Bronchial epithelial cell (primary cell): Measurements from ENCODE around the gene DCLRE1B. TPM values are rescaled to one million over a fixed set of nuclear protein-coding genes. Genes with fewer than 3 reads are reported as not detected.

Experiments
- DNase-seq: peaks from one replicate; pipeline ENCODE4 v3.0.0-alpha.2; 2010; ENCODE audit warnings: low read depth
- FAIRE-seq: peaks from 2 replicates; lab custom pipeline; 2011; peaks lifted over from hg19 to GRCh38; lab: Jason Lieb, UNC
- H3K27me3 ChIP-seq: 2 replicates; pipeline ENCODE4 v1.5.1; 2011; ENCODE audit warnings: low read length; ENCODE audit not compliant: control insufficient read depth, insufficient read depth
- H3K36me3 ChIP-seq: 2 replicates; pipeline ENCODE4 v1.5.1; 2011; ENCODE audit warnings: low read length; ENCODE audit not compliant: control insufficient read depth, insufficient read depth
- H3K4me3 ChIP-seq: 2 replicates; pipeline ENCODE4 v1.5.1; 2011; ENCODE audit warnings: mild to moderate bottlenecking, low read depth, low read length, control low read depth
- CTCF ChIP-seq: IDR thresholded peaks from 2 replicates; pipeline ENCODE4 v1.5.1; 2011; ENCODE audit warnings: mild to moderate bottlenecking, moderate library complexity, low read length, control low read depth, inconsistent platforms; ENCODE audit not compliant: insufficient read depth, severe bottlenecking
- total RNA-seq: library from RNA; depleted of rRNA; stranded (reverse); fragments of >200 nt; gene quantifications from 2 replicates; pipeline ENCODE4 v1.2.1, GENCODE V29; 2014

The DCLRE1B gene
- total RNA-seq, 1 donor from 2014 or later = 0.79 TPM

DNA sequence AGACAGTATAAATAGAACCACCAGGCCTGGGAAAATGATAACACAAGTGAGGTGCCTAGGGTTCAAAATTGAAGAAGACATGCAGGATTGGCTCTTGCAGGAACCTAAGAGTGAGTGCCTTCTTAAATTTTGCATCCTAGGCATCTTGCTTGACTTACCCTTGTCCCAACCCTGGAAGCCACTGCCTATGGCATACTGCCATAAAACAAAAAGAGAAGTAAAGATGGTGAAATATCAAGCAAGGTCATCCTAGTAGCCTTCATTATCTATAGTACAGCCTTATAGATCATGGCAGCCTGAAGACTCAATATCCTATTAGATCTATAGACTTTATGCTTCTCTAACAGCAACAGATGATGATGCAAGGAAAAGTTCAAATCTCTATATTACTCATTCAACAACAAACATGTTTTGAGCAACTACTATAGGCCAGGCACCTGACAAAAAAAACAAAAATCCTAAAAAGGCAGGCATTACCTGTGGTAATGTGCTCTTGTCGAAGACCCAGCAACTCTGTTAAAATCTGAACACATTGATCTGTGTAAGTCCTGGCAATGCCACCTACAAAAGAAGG lies 6.8 kb upstream of the DCLRE1B start:
- Histone ChIP-seq H3K27me3 (no peaks in the 10 kb centered on the region), H3K4me3 (no peak overlapping the region), H3K36me3 (peaks cover 4% of the 10 kb centered on the region)
- no peak for FAIRE-seq
- DNase-seq = no peak
- TF ChIP-seq CTCF = no peak

- TF ChIP-seq CTCF = no peak
- Histone ChIP-seq H3K27me3 (no peaks in the 10 kb centered on the region), H3K36me3 (peaks cover 4% of the 10 kb centered on the region), H3K4me3 (no peak overlapping the region)
- DNase-seq = no peak
- FAIRE-seq = no peak
Measured at GRCh38 chr1:113899111-113899510, 6.0 kb upstream of the DCLRE1B start.

DNA sequence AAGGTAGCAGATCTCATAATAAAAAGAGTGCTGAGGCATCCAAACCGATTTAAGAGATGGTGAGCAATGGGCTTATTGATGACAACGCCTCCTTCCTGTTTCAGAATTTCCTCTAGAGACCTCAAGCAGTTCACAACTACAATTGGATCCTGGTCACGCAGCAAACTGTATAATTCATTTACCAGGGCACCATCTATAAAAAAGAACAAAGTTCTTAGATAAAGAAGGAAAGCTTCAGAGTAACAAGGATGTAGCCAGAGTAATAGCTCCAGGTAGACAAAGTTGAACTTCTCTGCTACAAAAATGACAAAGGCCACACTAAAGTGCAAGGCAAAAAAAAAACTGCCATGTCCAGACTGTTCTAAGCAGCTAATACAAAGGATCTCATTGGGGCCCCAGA lies 3.9 kb upstream of the DCLRE1B start:
- Histone ChIP-seq H3K27me3 (no peaks in the 10 kb centered on the region), H3K36me3 (peaks cover 3% of the 10 kb centered on the region), H3K4me3 (no peak overlapping the region)
- DNase-seq (no peak), FAIRE-seq (no peak)
- TF ChIP-seq CTCF = no peak

DNA sequence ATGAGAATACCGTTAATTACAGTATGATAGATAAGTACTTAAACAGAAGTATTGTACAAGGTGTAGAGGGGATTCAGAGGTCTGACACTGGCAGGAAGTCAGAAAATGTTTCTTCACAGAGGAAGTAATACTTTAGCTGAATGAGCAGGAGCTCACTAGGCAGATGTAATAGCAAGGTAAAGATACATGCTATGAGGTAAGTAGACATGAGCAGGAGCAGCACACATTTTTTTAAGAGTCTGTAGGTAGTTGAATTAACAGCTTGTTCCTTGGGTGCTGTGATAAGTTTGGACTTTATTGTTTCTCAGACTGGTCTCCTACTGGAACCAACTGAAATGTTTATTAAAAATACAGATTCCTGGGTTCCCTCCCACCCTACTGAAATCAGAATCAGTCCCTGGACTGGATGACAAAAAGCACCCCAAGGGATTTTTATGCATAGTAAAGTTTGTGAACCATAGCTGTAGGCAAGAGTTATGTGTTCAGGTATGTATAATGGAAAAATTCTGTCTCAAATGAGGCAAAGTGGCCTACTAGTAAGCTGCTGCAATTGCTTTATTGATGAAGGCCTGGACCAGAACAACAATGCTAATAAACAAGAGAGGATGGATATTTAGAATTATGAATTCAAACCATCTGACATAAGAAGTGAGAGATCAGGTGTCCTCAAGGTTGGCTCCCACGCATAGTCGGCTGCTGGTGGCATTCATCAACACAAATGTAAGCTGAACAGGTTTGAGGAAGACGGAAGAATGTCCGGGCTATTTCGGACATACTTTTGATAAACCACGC lies 1.4 kb upstream of the DCLRE1B start:
- FAIRE-seq (no peak), DNase-seq (no peak)
- Histone ChIP-seq H3K27me3 (no peaks in the 10 kb centered on the region), H3K4me3 (peak overlapping the region; percentile 93), H3K36me3 (peaks cover 4% of the 10 kb centered on the region)
- TF ChIP-seq CTCF = no peak

- no peak for DNase-seq
- Histone ChIP-seq H3K4me3 (peak overlapping the region; percentile 93), H3K36me3 (peaks cover 3% of the 10 kb centered on the region), H3K27me3 (no peaks in the 10 kb centered on the region)
- no peak for TF ChIP-seq CTCF
- FAIRE-seq = no peak
Measured at GRCh38 chr1:113904293-113904673, 843 bp upstream of the DCLRE1B start.
